ENCODE results near the gene APOA4.

- no peak for TF ChIP-seq CTCF (IDR thresholded peaks at IDR 0.05)
- TF ChIP-seq POLR2A (IDR thresholded peaks at IDR 0.05): no peak
- no peak for TF ChIP-seq EP300 (IDR thresholded peaks at IDR 0.05)
Measured at GRCh38 chr11:116870054-116870453, 47.0 kb upstream of the APOA4 start.

Measured in tibial nerve (tissue), 4 donors.